Epithelial cell of proximal tubule (primary cell): ENCODE data around the gene CRACDL. TPM values are rescaled to one million over a fixed set of nuclear protein-coding genes. Genes with fewer than 3 reads are reported as not detected.

Source experiments
- DNase-seq: peaks from one replicate; pipeline ENCODE4 v3.0.0-alpha.2; 2011; ENCODE audit warnings: low read depth
- H3K4me3 ChIP-seq: 2 replicates; pipeline ENCODE4 v1.5.1; 2011; ENCODE audit warnings: low read depth, mild to moderate bottlenecking, low read length
- total RNA-seq: library from RNA; depleted of rRNA; stranded (reverse); fragments of >200 nt; gene quantifications from 2 replicates; pipeline ENCODE4 v1.2.3, GENCODE V29; 2015
- TF ChIP-seq, protein P1 (sequence below): conservative IDR thresholded peaks from 2 replicates; pipeline ENCODE4 v1.5.1; 2012; ENCODE audit warnings: low read depth, mild to moderate bottlenecking, low read length

Gene CRACDL
- total RNA-seq, 1 donor from 2014 or later, result 1.0 TPM

DNA sequence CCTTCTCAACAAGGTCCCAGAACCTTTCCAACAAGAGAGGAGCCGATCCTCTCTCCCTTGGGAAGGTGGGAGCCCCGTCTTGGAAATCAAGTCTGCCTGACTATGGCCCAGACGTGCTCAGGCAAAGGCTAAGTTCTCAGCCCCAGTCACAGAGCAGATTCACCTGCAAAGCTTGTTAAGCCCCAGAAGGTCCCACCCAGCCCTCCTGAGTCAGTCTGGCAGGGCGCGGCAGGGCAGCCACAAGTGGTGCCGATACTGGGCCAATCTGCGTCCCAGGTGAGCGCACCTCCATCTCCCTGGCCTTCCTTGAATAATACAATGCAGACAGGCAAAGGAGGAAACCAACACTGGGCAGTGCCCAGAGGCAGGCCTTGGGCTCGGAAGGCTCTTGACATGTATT lies 15.0 kb downstream of the CRACDL start:
- H3K4me3 ChIP-seq, result no peak overlapping the region
- DNase-seq, result no peak
- TF ChIP-seq, protein P1, sequence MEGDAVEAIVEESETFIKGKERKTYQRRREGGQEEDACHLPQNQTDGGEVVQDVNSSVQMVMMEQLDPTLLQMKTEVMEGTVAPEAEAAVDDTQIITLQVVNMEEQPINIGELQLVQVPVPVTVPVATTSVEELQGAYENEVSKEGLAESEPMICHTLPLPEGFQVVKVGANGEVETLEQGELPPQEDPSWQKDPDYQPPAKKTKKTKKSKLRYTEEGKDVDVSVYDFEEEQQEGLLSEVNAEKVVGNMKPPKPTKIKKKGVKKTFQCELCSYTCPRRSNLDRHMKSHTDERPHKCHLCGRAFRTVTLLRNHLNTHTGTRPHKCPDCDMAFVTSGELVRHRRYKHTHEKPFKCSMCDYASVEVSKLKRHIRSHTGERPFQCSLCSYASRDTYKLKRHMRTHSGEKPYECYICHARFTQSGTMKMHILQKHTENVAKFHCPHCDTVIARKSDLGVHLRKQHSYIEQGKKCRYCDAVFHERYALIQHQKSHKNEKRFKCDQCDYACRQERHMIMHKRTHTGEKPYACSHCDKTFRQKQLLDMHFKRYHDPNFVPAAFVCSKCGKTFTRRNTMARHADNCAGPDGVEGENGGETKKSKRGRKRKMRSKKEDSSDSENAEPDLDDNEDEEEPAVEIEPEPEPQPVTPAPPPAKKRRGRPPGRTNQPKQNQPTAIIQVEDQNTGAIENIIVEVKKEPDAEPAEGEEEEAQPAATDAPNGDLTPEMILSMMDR, result no peak

DNA sequence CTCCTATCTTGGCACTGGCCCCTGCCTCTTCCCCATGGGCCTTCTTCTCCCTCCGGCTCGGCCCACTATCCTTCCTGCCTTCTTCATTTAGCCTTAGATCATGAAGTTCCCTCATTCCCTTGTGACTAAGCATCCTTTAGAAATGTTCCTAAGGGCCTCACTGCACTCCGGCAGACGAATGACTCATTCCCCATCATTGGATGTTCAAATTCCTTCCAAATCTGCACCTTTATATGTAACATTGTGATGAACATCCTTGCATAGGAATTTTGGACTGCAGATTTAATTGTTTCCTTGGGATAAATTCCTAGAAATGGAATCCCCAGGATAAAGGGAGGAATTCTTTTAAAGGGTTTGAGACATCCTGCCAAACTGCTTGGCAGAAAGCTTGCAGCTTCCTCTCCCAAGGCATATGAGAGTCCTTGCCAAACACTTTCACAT lies 19.0 kb downstream of the CRACDL start:
- DNase-seq, result peak; percentile 53
- H3K4me3 ChIP-seq, result no peak overlapping the region
- TF ChIP-seq, protein P1, result no peak

DNA sequence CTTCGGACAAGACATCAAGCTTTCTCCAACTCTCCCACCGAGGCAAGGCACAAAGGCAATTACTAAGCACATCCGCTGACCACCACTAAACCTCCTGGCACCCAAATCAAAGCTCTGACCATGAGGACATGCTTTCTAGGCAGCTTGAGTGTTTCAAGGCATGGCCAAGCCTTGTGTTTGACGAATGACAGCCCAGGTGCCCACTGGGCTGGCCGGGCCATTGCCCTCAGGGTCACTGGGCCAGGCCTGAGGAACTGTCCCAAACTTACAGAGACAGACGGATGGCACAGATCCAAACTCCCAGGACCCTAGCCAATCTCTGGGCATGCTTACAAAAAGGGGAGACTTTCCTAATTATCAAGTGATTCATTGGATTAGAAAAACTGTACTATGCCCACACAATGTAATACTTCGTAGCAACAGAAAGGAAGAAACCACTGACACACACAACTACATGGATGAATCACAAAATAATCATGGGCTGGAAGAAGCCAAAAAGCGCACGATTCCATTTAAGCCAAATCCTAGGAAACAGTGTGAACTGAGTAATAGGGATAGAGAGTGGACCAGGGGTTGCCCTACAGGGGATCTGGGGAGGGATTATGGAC lies 20.2 kb downstream of the CRACDL start:
- TF ChIP-seq, protein P1, result no peak
- DNase-seq, result no peak
- H3K4me3 ChIP-seq, result no peak overlapping the region

DNA sequence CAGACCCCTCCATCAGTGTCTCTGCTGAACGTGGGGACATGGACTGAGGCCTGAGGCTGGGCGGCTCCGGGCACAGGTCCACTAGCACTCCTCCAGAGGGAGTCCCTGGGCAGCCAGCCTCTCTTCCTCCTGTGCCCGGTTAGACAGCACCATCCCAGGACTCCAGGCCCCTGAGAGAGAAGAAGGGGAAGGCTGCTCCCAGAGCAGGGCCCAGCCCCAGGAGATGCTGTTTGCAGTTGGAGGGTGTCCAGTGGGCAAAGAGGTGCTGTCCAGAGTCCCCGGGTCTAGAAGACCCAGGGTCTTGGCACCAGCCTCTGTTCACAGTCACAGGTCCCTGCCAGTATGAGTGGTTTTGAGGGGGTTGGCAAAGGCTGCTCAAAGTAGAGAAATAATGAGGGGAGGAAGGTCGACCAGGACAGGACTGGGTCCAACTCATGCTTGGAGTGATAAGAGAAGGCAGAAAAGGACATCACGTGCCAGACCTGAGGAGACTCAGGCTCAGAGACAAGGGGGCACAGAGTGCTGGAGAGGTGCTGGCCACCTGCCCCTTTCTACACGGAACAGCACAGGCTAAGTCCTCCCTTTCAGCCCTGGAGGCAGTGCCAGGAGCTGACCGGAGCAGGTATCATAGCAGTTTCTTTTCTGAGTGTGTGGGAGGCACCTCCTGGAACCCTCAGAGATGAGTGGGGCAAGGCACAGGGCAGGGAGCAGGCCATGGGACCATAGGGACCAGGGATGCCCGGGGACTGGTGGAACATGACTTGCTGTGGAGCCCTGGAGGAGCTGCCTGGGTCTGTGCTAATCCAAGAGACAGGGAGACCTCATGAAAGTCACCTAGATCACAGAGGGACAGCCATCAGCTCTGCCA lies 21.1 kb downstream of the CRACDL start:
- DNase-seq, result no peak
- no peak overlapping the region for H3K4me3 ChIP-seq
- TF ChIP-seq, protein P1, result no peak

DNA sequence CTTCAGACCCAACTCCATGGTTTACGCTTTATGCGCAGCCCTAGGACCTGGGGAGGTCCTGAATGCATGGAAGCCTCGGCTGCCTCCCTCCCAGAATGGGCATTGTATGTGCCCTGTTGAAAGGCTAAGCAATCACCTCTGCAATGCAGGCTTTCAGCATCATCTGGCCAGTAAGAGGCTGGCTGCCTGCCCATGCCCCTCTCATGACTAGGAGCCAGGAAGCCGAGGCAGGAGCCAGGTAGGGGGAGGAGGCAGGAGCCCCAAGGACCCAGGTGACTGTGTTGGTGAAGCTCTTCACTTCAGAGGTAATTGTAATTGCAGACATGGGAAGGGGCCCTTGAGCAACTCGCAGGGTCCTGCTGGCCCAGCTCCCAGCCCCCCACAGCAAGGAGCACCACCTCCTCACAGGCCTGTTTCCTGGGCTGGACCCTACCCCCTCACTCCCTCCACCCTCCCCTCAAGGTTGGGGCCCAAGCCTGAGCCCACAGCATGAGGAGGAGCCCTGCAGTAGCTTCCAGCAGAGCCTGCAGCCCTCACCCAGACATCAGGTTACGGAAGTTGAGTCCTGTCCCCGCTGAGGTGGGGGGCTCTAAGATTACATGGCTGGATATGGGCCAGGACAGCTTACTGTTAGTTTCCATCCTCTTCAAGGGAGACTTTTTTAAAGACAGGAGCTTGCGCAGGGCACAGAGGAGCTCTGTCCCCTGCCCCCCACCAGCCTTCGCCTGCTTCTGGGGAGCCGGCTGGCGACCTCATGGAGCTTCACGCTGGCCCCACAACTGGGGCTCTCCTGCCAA lies 21.9 kb downstream of the CRACDL start:
- H3K4me3 ChIP-seq, result no peak overlapping the region
- DNase-seq, result no peak
- TF ChIP-seq, protein P1, result no peak

DNA sequence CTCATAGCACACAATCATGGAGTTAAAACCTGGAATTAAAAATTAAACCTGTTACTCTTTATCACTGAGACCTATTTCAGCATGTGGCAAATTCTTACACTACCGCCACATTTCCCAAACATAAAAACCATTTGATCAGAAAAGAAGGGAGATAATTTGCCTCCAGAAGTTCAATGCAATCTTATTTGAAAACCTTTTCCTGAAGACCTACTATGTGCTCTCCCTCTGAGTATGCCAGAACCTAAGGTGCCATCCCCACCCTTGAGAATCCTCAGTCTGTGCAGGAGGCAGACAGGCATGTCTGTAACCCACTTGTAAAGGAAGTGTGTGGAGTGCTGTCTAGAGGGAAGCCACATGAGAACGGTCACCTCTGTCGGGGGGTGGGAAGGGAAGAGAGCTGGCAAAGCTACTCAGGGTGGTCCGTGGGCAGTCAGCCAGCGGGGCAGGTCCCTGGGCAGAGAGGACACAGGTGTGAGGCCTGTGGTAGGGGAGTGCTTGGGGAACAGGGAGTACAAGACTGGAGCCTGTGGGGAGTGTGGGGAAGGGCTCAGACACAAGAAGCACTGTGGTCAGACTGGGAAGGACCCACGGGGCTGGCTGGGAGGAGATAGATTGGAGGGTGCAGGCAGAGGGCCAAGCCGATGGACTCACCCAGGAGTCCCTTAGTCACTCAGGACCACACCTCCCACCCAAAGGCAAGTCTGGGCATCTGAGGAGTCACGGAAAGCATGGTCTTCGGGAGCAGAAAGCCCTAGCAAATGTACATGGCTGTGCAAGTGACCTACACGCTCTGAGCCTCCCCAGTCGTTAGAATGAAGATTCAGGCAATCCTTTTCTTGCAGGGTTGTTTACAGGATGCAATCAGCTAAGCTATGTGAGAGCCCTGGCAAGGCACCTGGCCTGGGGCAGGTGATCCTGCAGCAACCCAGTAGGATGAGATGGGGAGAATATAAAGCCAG lies 22.8 kb downstream of the CRACDL start:
- TF ChIP-seq, protein P1, result no peak
- H3K4me3 ChIP-seq, result no peak overlapping the region
- DNase-seq, result no peak
